Activated CD4-positive, alpha-beta T cell treated with anti-CD3 and anti-CD28 coated beads for 1 hour (primary cell): ENCODE data around the gene PDF.
A peak's percentile ranks its signal among the peaks of the same experiment; 100 is the strongest.

Experiments used
- DNase-seq: peaks from one replicate; pipeline ENCODE4 v3.0.0-alpha.2; 2020

Gene PDF

GRCh38 chr16:69339289-69340094 lies 9.1 kb upstream of the PDF start, which contains the start of the genes COG8 and NIP7:
Gene COG8 (minus strand): TSS chr16:69339564. CDS start chr16:69339552, 12 bp downstream.
Gene NIP7 (plus strand): TSS chr16:69339772. CDS start chr16:69339830, 58 bp downstream.
- DNase-seq: peak; percentile 83

- DNase-seq: no peak
Observed at GRCh38 chr16:69338557-69339288, 8.3 kb upstream of the PDF start.

- DNase-seq: no peak
Observed at GRCh38 chr16:69334696-69335095, 4.3 kb upstream of the PDF start.

- DNase-seq: peak; percentile 28
Observed at GRCh38 chr16:69329369-69330285, 761 bp downstream of the PDF start.

GRCh38 chr16:69328854-69329316 lies 1.5 kb downstream of the PDF start:
- DNase-seq: no peak

GRCh38 chr16:69327585-69328310 lies 2.6 kb downstream of the PDF start:
- DNase-seq: no peak

- no peak for DNase-seq
Observed at GRCh38 chr16:69326172-69326873, 4.1 kb downstream of the PDF start.

- no peak for DNase-seq
Observed at GRCh38 chr16:69325784-69326171, 4.6 kb downstream of the PDF start.

GRCh38 chr16:69324585-69325253 lies 5.7 kb downstream of the PDF start:
- no peak for DNase-seq

- DNase-seq: no peak
Observed at GRCh38 chr16:69324013-69324531, 6.3 kb downstream of the PDF start.

GRCh38 chr16:69323415-69323814 lies 7.0 kb downstream of the PDF start:
- no peak for DNase-seq

GRCh38 chr16:69322343-69322742 lies 8.0 kb downstream of the PDF start:
- DNase-seq: no peak

GRCh38 chr16:69321080-69321479 lies 9.3 kb downstream of the PDF start:
- DNase-seq: no peak

GRCh38 chr16:69320740-69321073 lies 9.7 kb downstream of the PDF start:
- DNase-seq: no peak

GRCh38 chr16:69319826-69320739 lies 10.3 kb downstream of the PDF start:
- no peak for DNase-seq

- no peak for DNase-seq
Observed at GRCh38 chr16:69319381-69319780, 11.0 kb downstream of the PDF start.

- DNase-seq: no peak
Observed at GRCh38 chr16:69318911-69319289, 11.5 kb downstream of the PDF start.

- no peak for DNase-seq
Observed at GRCh38 chr16:69318177-69318910, 12.0 kb downstream of the PDF start.

GRCh38 chr16:69316595-69317034 lies 13.8 kb downstream of the PDF start:
- DNase-seq: no peak
